ENCODE data around the gene PLCB4.

The PLCB4 gene

GRCh38 chr20:9475456-9475855, 406.6 kb downstream of the PLCB4 start:
- Histone ChIP-seq H3K36me3 (no peaks in the 10 kb centered on the region), H3K4me3 (no peak overlapping the region), H3K27ac (no peak overlapping the region), H3K9me3 (replicated peaks in 1 of 11) (no peaks in the 10 kb centered on the region), H3K9ac (no peak overlapping the region), H4K20me1 (no peaks in the 10 kb centered on the region), H3K4me2 (no peak overlapping the region), H3K27me3 (peaks cover 0 to 5% (median 0%) of the 10 kb centered on the region in 11 experiments; a peak in 1 of 22 replicates), H3K4me1 (no peaks in the 10 kb centered on the region; a peak in 1 of 20 replicates)
- no peak for TF ChIP-seq Cebpa-rat (IDR thresholded peaks at IDR 0.05)

- H3K9me3 ChIP-seq (replicated peaks in 1 of 11) = peaks cover 0 to 1% (median 0%) of the 10 kb centered on the region in 11 experiments; a peak in 1 of 22 replicates
- H3K9ac ChIP-seq = no peak overlapping the region
- no peak overlapping the region for H3K27ac ChIP-seq
- H3K4me2 ChIP-seq = no peak overlapping the region
- H3K4me1 ChIP-seq = peaks cover 0 to 7% (median 3%) of the 10 kb centered on the region in 10 experiments; a peak in 14 of 20 replicates
- no peaks in the 10 kb centered on the region for H4K20me1 ChIP-seq
- no peaks in the 10 kb centered on the region for H3K36me3 ChIP-seq
- peaks cover 0 to 5% (median 0%) of the 10 kb centered on the region in 11 experiments; a peak in 1 of 22 replicates for H3K27me3 ChIP-seq
- TF ChIP-seq Cebpa-rat (IDR thresholded peaks at IDR 0.05) = no peak
- no peak overlapping the region for H3K4me3 ChIP-seq
These were observed 407.3 kb downstream of the PLCB4 start for GRCh38 chr20:9476174-9476573.

GRCh38 chr20:9476637-9477036, 407.8 kb downstream of the PLCB4 start:
- H3K9me3 ChIP-seq (replicated peaks in 1 of 11) = peaks cover 0 to 5% (median 0%) of the 10 kb centered on the region in 11 experiments; a peak in 1 of 22 replicates
- peaks cover 0 to 5% (median 0%) of the 10 kb centered on the region in 11 experiments; a peak in 1 of 22 replicates for H3K27me3 ChIP-seq
- no peak overlapping the region for H3K4me2 ChIP-seq
- H3K4me1 ChIP-seq = peaks cover 0 to 12% (median 8%) of the 10 kb centered on the region in 10 experiments; a peak in 14 of 20 replicates
- no peak overlapping the region for H3K9ac ChIP-seq
- H3K36me3 ChIP-seq = no peaks in the 10 kb centered on the region
- no peak for TF ChIP-seq Cebpa-rat (IDR thresholded peaks at IDR 0.05)
- H3K27ac ChIP-seq = no peak overlapping the region
- no peak overlapping the region for H3K4me3 ChIP-seq
- H4K20me1 ChIP-seq = no peaks in the 10 kb centered on the region

GRCh38 chr20:9478771-9479170, 409.9 kb downstream of the PLCB4 start:
- Histone ChIP-seq H3K9ac (no peak overlapping the region), H3K4me1 (peaks cover 6 to 32% (median 27%) of the 10 kb centered on the region in 10 experiments; a peak in 19 of 20 replicates), H3K36me3 (no peaks in the 10 kb centered on the region), H4K20me1 (no peaks in the 10 kb centered on the region), H3K9me3 (replicated peaks in 1 of 11) (peaks cover 0 to 5% (median 0%) of the 10 kb centered on the region in 11 experiments; a peak in 1 of 22 replicates), H3K4me2 (no peak overlapping the region), H3K27ac (no peak overlapping the region), H3K27me3 (peaks cover 0 to 5% (median 0%) of the 10 kb centered on the region in 11 experiments; a peak in 1 of 22 replicates), H3K4me3 (no peak overlapping the region)
- TF ChIP-seq Cebpa-rat (IDR thresholded peaks at IDR 0.05) = no peak

GRCh38 chr20:9480066-9480465, 411.2 kb downstream of the PLCB4 start:
- Histone ChIP-seq H3K9ac (no peak overlapping the region), H3K27me3 (peaks cover 0 to 5% (median 0%) of the 10 kb centered on the region in 11 experiments; a peak in 1 of 22 replicates), H3K9me3 (replicated peaks in 1 of 11) (peaks cover 0 to 5% (median 0%) of the 10 kb centered on the region in 11 experiments; a peak in 3 of 22 replicates), H3K36me3 (no peaks in the 10 kb centered on the region), H4K20me1 (no peaks in the 10 kb centered on the region), H3K4me1 (peaks cover 6 to 45% (median 28%) of the 10 kb centered on the region in 10 experiments; a peak in 19 of 20 replicates), H3K4me2 (no peak overlapping the region), H3K27ac (no peak overlapping the region), H3K4me3 (no peak overlapping the region)
- no peak for TF ChIP-seq Cebpa-rat (IDR thresholded peaks at IDR 0.05)

GRCh38 chr20:9482180-9482579, 413.3 kb downstream of the PLCB4 start:
- H3K9me3 ChIP-seq (replicated peaks in 1 of 11) = peaks cover 0 to 14% (median 4%) of the 10 kb centered on the region in 11 experiments; a peak in 7 of 22 replicates
- peak overlapping the region; percentile 16 to 89 (median 72); a peak in 21 of 22 replicates for H3K4me2 ChIP-seq
- peaks cover 6 to 65% (median 33%) of the 10 kb centered on the region in 10 experiments; a peak in 19 of 20 replicates for H3K4me1 ChIP-seq
- H4K20me1 ChIP-seq = no peaks in the 10 kb centered on the region
- H3K4me3 ChIP-seq = peak overlapping the region in 3 of 10 experiments; percentile 2 to 28 (median 11); a peak in 1 of 20 replicates
- H3K27me3 ChIP-seq = peaks cover 0 to 5% (median 0%) of the 10 kb centered on the region in 11 experiments; a peak in 1 of 22 replicates
- H3K9ac ChIP-seq = peak overlapping the region in 5 of 11 experiments; percentile 34 to 57 (median 46); a peak in 5 of 22 replicates
- 0 out of 22 replicates have a peak, but pooled peaks cover 0 to 2% (median 0%) of the 10 kb centered on the region in 11 experiments for H3K36me3 ChIP-seq
- peak in 2 of 11 experiments; percentile 15 to 38; a peak in 2 of 22 replicates for TF ChIP-seq Cebpa-rat (IDR thresholded peaks at IDR 0.05)
- peak overlapping the region in 9 of 11 experiments; percentile 20 to 76 (median 64); a peak in 14 of 22 replicates for H3K27ac ChIP-seq

- H3K27me3 ChIP-seq = peaks cover 0 to 5% (median 0%) of the 10 kb centered on the region in 11 experiments; a peak in 1 of 22 replicates
- H3K4me1 ChIP-seq = peaks cover 9 to 72% (median 38%) of the 10 kb centered on the region in 10 experiments
- H3K36me3 ChIP-seq = 0 out of 22 replicates have a peak, but pooled peaks cover 0 to 2% (median 0%) of the 10 kb centered on the region in 11 experiments
- H3K9ac ChIP-seq = no peak overlapping the region
- peaks cover 0 to 14% (median 4%) of the 10 kb centered on the region in 11 experiments; a peak in 7 of 22 replicates for H3K9me3 ChIP-seq (replicated peaks in 1 of 11)
- H3K27ac ChIP-seq = peak overlapping the region in 7 of 11 experiments; percentile 57 to 76 (median 64); a peak in 9 of 22 replicates
- no peak overlapping the region for H3K4me3 ChIP-seq
- peak overlapping the region in 7 of 11 experiments; percentile 67 to 89 (median 80); a peak in 14 of 22 replicates for H3K4me2 ChIP-seq
- no peak for TF ChIP-seq Cebpa-rat (IDR thresholded peaks at IDR 0.05)
- H4K20me1 ChIP-seq = no peaks in the 10 kb centered on the region
These were observed 414.2 kb downstream of the PLCB4 start for GRCh38 chr20:9483131-9483530.

- no peaks in the 10 kb centered on the region for H3K27me3 ChIP-seq
- H3K4me2 ChIP-seq = peak overlapping the region in 5 of 11 experiments; percentile 24 to 70 (median 47); a peak in 8 of 22 replicates
- no peaks in the 10 kb centered on the region for H4K20me1 ChIP-seq
- H3K9me3 ChIP-seq (replicated peaks in 1 of 11) = peaks cover 0 to 14% (median 4%) of the 10 kb centered on the region in 11 experiments; a peak in 7 of 22 replicates
- 0 out of 22 replicates have a peak, but pooled peaks cover 0 to 2% (median 0%) of the 10 kb centered on the region in 11 experiments for H3K36me3 ChIP-seq
- no peak for TF ChIP-seq Cebpa-rat (IDR thresholded peaks at IDR 0.05)
- H3K9ac ChIP-seq = no peak overlapping the region
- H3K4me3 ChIP-seq = no peak overlapping the region
- peak overlapping the region in 1 of 11 experiments; percentile 31; a peak in 1 of 22 replicates for H3K27ac ChIP-seq
- peaks cover 14 to 74% (median 43%) of the 10 kb centered on the region in 10 experiments for H3K4me1 ChIP-seq
These were observed 416.9 kb downstream of the PLCB4 start for GRCh38 chr20:9485614-9486340.

Measured in BLaER1 treated with 17β-estradiol and CSF1 and Interleukin-3, amounts not matched to agents 10 nM and 100 nM (cell line).